NCI-H1092 (cell line): Measurements from ENCODE around the gene SYT15.
"Not testable (repeated sequence)": the region's sequence is repeated elsewhere in the genome, so short reads cannot be mapped to it uniquely, and the experiment has no call there.

Source experiments
- DNase-seq: peaks from one replicate; lab custom pipeline; 2025; lab: John Stamatoyannopoulos, UW

Gene SYT15

DNA sequence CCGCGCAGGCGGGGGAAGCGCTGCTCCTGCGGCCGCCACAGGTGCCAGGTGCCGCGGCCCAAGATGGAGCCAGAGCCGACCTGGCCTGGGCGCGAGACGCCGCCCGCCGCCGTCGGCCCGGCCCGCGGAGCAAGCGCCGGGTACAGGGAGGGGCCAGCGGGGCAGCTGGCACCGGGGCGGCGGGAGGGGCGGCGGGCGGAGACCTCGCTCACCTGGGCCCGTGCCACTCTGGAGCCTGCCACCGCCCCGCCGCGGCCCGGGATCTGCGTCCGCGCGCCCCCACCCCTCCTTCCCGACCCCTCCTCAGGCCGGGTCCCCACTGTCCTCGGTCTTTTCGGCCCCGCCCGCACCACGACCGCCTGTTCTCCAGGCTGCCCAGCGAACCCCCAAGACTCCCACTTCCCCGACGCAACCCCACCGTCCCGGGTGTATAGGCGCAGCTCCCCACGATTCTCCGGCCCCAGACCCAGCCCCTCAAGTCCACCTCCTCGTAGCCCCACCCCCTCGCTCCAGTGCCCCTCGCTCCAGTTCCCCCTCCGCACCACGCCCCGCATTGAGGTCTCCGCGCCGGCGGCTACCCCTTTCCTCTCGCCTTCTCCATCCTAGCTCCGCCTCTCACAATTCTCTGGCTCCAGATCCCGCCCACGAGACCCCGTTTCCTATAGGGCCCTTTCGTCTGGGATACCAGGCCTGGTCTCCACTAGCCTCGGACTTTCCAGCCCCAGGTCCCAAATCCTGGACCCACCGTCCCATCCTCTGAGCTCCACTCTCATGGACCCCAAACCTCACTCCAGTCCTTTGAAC is 22.2 kb upstream of the SYT15 start, which contains the start of gene GPRIN2:
GPRIN2 (minus strand) TSS at position 144 of the 804 bp plus-strand sequence. CDS start 5,922 bp downstream, outside the sequence.
- no peak for DNase-seq

DNA sequence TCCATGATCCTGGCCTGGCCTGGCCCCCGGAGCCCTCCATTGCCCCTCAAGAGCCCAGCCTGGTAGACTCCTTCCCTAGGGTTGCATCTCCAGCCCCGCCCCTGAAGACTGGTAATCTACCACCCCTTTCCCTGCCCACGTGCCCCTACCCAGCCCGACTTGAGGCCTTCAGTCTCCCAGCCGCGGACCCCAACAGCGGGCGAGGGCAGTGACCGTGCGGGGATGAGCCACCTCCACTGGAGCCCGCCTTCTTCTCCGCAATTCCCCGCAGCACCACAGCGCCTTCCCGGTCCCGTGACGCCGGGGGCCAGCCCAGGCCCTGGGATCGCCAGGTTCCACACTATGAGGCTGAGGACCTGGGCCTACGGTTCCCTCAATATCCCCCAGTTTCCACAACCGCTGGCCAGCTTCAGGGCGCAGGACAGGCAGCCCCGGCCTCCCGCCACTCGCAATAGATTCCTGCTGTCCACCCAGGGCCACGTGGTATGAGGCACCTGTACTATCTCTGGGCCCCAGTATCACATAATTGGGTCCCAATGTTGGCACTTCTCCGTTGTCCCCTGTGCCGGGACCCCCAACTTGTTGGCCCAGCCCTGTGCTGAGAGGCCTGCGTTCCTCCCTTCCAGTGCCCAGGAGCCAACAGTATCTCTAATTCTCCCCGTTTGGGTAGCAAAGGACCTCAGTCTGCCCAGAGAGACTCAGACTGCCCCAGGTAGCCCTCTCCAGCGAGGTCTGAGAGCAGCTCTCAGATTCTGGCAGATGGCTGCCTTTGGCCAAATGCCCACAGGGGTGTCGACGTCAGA is 21.4 kb upstream of the SYT15 start:
- no peak for DNase-seq

DNA sequence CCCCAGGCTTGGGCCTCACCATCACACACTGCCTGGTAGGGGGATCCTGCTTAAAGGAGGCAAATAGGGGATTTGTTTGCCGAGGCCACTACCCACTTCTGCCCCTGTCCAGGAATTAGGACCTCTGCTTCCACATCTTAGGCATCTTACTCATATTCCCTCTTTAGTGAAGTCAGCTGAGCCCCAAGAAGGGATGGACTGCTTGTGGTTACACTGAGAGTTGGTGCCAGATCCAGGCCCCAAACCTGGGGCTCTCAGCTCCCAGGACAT is 20.9 kb upstream of the SYT15 start:
- no peak for DNase-seq

DNA sequence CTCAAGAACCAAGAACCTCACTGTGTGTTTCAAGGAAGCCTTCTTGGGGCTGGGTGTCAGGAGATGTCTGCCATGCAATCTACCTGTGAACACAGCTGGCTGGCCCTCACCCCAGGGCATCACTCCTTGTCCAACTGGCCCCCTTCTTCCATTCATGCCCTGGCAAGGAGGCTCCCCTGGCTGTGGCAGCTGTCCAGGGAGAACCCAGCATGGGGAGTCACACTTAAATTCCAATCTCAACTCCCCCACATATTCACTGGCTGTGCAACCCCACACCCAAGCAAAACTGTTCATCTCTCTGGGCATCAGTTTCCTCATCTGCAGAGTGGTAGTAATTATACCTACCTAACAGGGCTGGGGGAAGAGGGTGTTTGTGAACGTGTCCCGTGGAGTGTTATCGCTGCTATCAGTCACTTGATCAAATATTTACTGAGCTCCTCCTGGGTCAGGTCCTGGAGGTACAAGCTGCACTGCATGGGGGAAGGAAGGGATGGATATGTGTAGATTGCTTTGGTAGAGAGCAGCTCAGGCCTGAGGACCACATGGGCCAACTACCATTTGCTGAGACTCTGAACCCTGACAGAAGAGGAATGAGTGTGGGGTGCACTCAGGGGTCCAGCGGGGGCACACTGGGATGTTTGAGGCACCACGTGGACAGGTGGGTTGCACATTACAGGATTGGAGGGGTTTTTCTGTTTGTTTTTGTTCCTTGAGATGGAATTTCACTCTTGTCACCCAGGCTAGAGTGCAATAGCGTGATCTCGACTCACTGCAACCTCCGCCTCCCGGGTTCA is 20.3 kb upstream of the SYT15 start:
- DNase-seq: no peak

DNA sequence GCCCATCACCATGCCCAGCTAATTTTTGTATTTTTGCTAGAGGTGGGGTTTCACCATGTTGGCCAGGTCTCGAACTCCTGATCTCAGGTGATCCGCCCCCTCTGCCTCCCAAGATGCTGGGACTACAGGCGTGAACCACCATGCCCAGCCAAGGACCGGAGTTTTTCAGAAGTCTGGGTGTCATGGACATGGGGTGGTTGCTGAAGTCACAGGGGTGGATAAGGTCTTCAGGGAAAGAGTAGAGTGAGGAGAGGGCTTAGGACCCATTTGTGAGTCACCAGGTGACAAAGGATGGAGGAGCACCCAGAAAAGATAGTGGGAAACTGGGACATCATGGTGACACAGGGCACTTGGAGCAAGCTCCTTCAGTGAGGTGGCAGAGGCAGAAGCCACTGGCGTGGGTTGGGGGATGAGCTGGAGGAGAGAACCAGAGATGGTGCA is 19.7 kb upstream of the SYT15 start:
- no peak for DNase-seq

DNA sequence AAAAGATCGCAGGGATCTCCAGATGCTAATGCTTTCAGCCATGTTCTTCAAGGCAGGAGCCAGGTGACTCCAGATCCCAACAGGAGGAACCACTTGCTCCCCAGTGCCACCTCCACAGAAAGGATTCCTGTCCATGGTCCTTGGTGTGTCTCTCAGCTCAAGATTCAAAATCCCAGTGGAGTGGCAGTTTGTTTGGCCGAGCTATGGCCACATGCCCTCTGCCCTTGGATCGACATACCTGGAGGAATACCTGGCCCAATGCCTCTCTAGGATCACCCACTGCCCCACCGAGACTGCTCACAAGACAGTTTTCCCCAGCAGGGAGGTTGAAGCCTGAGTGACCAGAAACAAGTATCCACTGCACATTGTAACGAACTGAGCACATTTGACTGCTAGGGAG is 18.5 kb upstream of the SYT15 start:
- no peak for DNase-seq

DNA sequence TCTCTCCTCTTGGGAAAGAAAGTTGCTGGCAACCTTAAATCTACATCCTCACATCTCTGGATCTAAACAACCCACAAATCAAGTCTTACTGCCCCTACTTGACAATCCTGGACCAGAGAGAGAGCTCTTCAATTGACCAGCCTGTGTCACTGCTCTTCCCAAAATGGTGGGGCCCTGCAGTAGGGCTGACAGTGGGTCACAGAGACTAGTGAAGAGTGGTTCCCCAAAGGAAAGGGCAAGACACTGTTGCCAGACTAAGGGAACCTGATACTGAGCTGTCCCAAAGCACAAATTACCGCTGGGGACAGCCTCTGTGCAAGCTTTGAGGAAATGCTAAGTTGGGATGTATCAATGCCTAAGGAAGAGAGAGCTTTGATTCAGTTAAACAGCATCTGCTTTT is 18.0 kb upstream of the SYT15 start:
- DNase-seq: no peak

DNA sequence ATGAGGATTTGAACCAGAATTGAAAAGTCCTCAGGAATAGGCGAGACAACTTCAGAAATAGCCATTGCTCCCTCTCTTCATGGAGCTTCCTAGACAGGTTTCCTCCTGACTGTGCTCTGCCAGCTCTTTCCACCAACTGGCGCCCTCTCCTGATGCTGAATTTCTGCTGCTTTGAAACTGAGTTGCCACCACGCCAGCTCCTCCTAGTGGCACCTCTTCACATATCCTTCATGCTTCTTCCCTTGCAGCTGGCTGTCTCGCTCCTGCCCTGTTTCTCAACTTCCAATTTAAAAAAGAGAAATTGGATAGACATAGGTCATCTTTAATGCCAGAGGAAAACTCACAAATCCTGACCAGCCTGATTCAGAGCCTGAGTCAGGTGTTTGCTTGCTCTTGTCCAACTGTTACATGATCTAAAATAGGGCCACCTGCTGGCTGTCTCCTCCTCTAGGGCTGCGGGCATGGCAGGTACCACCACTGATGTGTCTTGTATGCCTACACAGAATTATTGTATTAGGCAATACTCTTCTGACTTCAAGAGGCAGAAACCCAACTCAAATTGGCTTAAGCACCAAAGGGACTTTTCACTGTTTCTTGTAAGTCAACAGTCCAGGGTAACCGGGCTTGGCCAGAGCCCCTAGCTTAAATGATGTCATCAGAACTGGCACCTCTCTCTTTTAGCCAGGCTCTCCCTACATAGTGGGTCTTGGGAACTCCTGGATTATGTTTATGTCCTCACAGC is 13.2 kb upstream of the SYT15 start:
- DNase-seq: not testable (repeated sequence)

DNA sequence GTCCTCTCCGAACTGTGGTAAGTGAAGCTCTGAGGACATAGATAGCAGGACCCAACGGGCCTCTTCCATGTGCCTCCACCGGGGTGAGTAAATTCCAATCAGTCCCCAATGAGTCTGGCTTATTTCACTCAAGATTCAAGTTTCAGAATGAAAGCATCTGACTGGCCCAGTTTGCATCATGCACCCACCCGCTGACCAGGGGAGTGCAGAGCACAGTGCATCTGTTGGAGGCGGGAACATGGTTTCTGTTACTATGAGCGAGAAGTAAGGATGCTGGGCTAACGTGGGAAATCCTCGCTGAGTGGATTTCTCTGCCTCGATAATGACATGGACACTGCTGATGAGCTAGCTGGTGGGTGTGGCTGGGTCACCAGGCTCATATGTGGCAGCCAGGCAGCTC is 11.8 kb upstream of the SYT15 start:
- not testable (repeated sequence) for DNase-seq

DNA sequence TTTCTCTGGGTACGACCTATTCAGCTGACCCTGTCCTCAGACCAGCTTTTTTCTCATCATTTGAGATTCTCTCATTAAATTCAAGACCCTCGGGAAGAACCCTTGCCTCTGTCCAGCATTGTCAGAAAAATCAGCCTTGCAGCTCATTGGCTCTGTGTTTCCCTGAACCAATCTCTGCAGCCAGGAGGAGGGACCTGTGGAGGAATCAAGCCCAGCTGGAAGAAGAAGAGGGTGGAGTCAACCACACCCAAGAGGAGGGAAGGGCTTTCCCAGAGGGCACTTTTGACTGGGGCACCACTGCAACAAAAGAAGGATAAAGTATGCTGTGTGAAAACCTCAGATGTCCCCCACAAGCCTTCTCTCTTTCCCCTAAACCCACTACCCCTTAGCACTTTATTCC is 8.3 kb upstream of the SYT15 start:
- not testable (repeated sequence) for DNase-seq

DNA sequence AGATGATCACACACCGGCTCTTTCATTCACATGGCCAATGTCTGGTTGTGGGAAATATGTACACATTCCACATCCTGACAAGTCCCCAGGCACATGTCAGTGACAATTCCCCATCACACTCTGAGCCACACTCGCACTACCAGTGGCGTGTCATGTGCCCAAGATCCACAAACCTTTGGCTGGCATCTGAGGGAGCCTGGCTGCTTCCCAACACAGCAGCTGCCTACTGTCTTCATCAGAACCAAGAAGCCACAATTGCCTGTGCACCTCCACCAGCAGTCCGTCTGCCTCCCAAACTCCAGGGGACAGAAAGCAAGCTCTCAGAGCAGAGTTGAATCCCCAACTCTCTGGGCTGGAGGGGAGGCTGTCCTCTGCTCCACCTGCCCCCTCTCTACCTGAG is 6.2 kb upstream of the SYT15 start:
- not testable (repeated sequence) for DNase-seq

DNA sequence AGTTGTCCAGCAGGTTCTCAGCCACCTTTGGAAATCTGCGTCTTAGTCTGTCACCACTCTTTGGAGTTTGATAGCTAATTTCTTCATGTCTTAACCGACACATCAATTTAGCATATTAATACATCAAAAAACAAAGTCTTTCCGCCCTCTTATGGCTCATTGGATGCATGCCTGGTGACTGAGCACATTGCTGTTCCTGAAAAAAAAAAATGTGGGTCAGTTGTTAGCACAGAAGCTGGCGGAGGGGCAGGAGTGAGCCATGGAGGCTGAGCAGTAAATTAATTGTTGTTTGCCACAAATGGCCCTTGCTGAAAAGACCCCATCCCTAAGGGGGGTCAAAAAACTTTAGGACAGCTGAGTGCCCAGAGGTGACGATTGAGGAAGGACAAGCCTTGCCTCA is 5.6 kb upstream of the SYT15 start:
- DNase-seq: not testable (repeated sequence)

DNA sequence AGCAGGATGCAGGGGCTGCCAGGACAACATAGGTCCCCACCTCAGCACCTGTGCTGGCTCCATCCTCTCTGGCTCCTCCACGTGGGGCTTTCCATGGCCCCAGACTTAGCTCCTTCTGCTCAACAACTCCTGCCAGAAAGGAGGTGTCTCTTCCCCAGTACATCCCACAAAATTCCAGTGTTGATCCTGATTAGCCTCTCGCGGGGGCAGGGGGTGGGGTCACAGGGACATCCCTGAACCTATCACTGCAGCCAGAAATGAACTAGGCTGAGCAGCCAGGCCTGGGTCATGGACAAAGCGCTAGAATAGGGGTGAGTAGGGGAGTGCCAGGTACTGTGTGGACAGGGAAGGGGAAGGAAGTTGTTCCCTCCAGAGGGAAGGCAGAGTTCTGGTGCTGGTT is 5.0 kb upstream of the SYT15 start:
- DNase-seq: not testable (repeated sequence)

DNA sequence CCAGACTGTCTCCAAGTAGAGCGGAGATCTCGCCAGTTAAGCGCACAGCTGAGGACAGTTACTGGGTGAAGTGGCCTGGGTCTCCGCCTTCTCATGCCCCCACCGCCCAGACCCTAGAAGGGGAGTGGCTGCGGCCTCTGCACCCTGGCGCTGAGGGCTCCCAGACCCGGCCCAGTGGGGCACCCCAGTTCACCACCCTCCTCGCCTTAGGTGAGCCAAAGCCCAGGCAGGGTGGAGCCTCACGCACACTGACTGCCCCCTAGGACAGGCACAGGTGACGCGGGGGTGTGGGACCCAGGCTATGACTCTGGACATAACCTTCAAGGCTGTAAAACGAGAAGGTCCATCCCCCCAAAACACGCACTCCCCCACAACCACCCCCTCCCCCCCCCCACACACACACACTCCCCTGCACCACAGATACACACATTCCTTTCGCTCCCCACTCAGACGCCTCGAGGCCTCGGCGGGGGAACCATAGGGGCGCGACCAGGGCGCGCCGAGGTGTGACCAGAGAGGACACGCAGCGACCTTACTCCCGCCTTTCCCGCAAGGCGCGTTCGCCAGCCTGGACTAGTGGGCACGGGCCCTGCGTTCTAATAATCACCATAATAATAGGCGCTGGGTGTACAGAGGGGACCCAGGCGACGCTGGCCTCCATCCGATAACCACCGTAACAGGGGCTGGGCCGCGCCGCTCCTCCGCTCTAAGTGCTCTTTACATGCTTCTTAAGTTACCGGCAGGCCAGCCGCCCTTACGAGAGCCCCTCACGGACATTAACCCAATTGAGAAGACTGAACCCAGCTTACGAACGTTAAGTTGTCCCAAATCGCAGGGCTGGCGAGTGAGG is 1.1 kb upstream of the SYT15 start:
- DNase-seq: not testable (repeated sequence)

DNA sequence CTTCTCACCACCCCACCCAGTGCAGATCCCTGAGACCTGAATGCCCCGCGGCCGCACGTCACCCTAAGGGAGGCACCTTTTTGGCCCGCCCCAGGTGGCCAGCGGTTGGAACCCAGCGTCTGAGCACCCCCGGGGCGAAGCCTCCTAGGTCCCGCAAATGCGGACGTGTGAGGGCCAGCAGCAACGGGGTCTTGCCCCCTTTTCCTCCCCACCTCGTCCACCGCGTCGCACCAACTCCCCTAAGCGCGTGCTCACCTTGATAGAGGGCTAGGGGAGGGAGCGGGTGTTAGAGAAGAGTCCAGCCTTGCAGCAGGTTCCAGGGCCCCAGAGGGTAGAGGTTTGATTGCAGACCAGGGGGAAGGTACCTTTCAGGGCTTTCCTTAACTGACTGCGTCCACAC is 450 bp downstream of the SYT15 start:
- not testable (repeated sequence) for DNase-seq

DNA sequence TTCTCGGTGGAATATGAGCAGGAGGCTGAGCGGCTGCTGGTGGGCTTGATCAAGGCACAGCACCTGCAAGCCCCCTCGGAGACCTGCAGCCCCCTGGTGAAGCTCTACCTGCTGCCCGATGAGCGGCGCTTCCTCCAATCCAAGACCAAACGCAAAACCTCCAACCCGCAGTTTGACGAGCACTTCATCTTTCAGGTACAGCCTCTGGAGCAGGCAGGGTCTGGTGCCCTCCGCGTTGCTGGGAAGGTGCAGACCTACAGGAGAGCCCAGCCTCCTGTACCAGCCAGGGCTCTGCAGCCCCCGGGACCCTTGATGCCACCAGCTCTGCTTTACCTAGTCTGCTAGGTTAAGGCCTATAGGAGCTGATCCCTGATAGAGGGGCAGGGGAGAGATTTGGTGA is 3.1 kb downstream of the SYT15 start:
- not testable (repeated sequence) for DNase-seq

DNA sequence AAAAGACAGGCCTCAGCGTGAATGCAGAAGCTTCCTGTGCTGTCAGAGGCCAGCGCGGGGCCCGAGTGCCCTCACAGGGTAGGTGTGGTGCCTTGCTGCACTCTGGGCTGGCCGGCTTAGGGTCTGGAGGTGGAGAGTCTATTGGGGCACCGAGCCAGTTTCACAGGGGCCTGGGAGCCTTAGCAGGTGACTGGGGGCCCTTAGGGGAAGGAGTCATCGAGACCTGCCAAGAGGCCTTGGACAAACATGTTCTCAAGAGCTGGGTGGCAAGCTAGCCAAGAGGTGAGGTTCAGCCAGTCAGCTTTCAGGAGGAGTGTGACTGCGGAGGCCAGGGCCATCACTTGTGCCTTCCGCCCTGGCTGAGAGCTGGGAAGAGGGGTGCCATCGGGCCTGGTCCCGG is 3.6 kb downstream of the SYT15 start:
- DNase-seq: not testable (repeated sequence)

DNA sequence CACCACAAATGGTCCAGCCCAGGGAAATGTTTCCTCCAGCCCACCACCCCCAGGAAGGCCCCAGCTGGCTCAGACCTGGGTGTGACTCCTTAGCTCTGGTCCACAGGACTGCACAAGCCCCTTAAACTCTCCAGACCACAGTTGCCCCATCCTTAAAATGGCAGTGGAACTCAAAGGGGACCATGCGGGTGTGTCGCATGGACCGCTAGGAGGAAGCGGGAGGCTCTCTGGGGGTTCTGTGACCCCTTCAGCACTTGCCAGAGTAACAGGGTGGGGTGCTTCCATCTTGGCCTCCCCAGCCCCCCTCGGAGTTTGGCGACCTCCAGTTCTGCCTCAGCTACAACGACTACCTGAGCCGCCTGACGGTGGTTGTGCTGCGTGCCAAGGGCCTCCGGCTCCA is 5.3 kb downstream of the SYT15 start:
- DNase-seq: not testable (repeated sequence)

DNA sequence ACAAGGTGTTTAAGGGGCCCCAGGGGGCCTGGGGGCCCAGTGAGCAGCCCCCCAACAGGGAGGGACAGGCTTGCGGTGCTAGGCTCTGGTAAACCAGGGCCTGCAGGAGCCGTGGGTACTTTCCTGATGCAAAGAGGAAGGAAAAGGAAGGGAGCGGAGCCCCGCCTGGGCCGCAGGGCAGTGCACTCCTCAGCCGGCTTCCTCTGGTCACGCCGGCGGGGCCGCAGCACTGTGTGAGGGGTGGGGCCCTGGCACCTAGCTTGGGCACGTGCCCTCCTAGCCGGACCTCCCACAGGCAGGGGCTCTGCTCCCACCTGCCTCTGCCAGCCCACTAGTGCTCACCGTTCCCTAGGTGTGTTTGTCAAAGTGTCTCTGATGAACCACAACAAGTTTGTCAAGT is 6.3 kb downstream of the SYT15 start:
- not testable (repeated sequence) for DNase-seq

DNA sequence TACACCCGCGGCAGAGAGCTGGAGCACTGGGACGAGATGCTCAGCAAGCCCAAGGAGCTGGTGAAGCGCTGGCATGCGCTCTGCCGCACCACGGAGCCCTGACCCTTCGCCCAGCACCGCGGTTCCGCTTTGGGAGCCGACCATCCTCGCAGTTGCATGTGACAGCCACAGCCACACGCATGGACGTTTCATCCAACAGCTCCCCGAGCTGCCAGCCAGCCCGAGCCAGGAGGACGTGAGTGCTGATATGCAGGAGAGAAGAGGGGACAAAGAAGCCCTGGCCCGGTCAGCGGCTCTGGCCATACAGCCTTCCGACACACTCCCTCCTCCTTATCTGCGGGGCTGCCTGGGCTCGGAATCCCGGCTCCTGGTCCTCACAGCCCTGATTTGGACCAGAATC is 8.6 kb downstream of the SYT15 start:
- not testable (repeated sequence) for DNase-seq

DNA sequence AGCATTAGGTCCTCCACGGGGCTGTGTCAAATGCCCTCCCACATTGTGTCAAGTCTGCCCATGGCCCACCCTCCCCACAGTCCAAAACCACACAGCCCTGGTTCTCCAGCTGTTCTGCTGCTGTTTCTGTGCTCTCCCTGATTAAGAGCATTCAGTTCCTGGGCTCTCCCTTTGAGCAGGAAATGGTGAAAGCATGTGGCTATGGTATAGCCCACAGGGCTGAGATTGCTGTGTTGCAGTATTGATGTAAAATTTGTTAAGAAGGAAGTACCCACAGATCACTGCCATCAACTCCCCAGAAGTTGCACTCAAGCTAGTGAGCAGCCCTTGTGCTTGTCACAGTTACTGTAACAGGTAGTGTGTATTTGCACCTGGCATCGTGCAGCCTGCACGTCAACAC is 9.3 kb downstream of the SYT15 start:
- not testable (repeated sequence) for DNase-seq
